GM12891 (cell line): ENCODE data around the gene NHSL2.

Source experiments
- DNase-seq: peaks from one replicate; pipeline ENCODE4 v3.0.0; 2011; ENCODE audit warnings: low spot score; ENCODE audit not compliant: insufficient read length
- FAIRE-seq: peaks from 2 replicates; lab custom pipeline; 2011; peaks lifted over from hg19 to GRCh38; lab: Jason Lieb, UNC
- PAX5 ChIP-seq: IDR thresholded peaks from 2 replicates; pipeline ENCODE4 v1.6.1; 2011; ENCODE audit warnings: low read length, moderate library complexity, mild to moderate bottlenecking; ENCODE audit not compliant: insufficient read depth, severe bottlenecking
- POLR2A ChIP-seq: IDR thresholded peaks from 2 replicates; pipeline ENCODE4 v1.6.1; 2011; ENCODE audit warnings: low read depth, low read length, control low read depth
- POLR2AphosphoS5 ChIP-seq: IDR thresholded peaks from 2 replicates; pipeline ENCODE4 v1.6.1; 2011; ENCODE audit warnings: low read depth, low read length, control low read depth
- POU2F2 ChIP-seq: IDR thresholded peaks from 2 replicates; pipeline ENCODE4 v1.6.1; 2011; ENCODE audit warnings: low read depth, mild to moderate bottlenecking, control low read depth, low read length, moderate library complexity
- SPI1 ChIP-seq: IDR thresholded peaks from 2 replicates; pipeline ENCODE4 v1.6.1; 2011; ENCODE audit warnings: low read depth, low read length, control low read depth
- TAF1 ChIP-seq: IDR thresholded peaks from 2 replicates; pipeline ENCODE4 v1.6.1; 2011; ENCODE audit warnings: low read depth, low read length, control low read depth

Gene NHSL2

DNA sequence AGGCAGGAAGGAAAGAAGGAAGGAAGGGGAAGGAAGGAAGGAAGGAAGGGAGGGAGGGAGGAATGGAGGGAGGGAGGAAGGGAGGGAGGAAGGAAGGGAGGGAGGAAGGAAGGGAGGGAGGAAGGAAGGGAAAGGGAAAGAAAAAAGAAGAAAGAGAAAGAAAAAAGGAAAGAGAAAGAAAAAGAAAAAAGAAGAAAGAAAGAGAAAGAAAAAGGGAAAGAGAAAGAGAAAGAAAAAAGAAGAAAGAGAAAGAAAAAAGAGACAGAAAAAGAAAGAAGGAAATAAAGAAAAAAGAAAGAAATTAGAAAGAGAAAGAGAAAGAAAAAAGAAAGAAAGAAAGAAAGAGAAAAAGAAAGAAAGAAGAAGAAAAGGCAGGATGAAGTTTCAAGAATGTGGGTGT, 15.0 kb upstream of the NHSL2 start:
- FAIRE-seq, result no peak
- DNase-seq, result no peak
- no peak for TF ChIP-seq POLR2AphosphoS5
- no peak for TF ChIP-seq TAF1
- no peak for TF ChIP-seq PAX5
- TF ChIP-seq POLR2A, result no peak
- TF ChIP-seq POU2F2, result no peak
- TF ChIP-seq SPI1, result no peak

DNA sequence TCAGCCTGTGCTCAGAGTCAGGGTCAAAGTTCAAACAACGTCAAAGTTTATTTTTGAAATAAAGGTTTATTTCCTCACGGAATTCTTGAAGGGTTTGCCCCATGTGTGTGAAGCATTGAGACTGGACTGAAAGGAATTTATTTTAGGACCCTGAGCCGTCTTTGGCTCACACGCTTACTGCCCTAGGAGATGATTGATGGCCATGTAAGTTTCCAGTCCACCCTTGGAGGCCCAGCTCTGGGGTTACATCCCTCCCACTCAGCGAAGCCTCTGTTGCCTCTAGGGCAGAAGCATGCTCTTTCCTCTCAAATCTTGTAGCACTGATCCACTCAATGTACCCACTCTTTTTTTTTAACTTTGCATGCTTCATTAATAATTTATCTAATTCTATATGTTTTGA, 4.5 kb upstream of the NHSL2 start:
- no peak for FAIRE-seq
- DNase-seq, result no peak
- TF ChIP-seq POLR2A (no peak), SPI1 (no peak), POLR2AphosphoS5 (no peak), TAF1 (no peak)

DNA sequence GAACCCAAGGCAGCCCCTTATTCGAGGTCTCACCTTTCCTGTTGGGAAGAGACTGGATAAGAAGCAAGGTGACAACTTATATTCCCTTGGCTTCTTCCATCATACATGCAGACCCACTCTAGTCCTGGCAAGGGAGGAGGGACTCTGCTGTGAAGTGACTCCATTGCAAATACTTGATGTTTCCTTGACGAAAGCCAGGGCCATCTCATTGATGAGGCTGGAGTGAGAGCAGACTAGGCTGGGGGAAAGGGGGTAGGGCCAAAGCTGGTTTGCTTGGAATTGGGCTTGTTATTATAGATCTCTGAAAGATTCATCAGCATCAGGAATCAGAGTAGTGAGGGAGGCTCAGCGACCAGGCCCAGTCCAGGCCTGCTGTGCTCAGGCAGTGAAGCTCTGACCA, 2.3 kb upstream of the NHSL2 start:
- FAIRE-seq, result no peak
- DNase-seq, result no peak
- no peak for TF ChIP-seq POLR2AphosphoS5
- TF ChIP-seq PAX5, result no peak
- no peak for TF ChIP-seq POLR2A

DNA sequence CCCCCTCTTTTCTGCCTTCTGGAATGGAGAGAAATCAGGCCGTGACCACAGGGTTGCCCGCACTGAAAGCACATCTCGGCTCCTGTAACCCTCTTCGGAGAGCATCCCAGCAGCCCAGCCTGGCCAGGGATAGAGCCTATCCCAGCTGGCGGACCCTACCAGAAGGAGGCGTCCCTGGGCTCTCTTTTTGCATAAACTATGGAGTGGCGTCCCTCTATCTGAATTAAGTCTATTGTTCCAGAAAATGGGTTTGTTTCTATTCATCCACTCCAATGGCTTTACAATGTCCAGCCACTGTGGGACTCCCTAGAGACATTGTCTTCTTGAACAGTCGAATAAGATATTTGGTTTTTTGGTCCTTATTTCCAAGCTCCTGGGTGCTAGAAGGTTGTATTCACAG, 689 bp upstream of the NHSL2 start:
- TF ChIP-seq POLR2AphosphoS5 (no peak), SPI1 (no peak), TAF1 (no peak), POLR2A (no peak), PAX5 (no peak), POU2F2 (no peak)
- DNase-seq, result no peak
- FAIRE-seq, result no peak

DNA sequence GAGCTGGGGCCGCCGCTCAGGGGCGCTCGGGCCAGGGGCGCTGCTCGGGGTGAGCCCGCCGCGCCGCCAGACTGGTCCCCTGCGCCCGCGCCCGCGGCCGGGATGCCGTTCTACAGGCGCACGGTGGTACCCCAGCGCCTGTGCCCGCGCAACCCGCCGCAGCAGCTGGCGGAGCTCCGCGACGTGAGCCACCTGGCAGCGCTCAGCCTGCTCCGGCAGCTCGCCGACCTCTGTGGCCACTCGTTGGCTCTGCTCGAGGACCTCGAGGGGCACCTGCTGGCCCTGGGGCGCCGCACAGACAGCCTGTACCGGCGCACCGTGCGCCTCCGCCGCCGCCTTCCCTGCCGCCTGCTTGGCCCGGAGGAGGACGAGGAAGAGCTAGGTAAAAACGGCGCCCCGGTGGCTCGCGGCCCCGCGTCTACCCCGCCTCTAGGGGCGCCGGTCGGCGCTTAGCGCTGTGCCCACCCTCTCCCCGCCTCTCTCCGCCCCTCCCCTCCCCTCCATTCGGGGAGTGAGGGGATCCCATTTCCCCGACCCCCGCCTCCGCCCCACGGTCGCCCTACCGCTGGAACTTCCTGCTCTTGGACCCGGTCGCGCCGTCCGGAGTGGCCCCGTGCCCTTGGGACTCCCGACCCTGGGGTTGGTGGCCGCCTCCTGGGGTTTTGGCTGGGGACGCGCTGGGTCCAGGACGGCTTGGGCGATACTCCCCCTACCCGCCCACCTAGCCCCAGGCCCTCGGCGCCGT, 513 bp downstream of the NHSL2 start:
- TF ChIP-seq POLR2AphosphoS5 (no peak), POU2F2 (no peak), SPI1 (no peak), POLR2A (no peak)
- DNase-seq, result no peak
- FAIRE-seq, result no peak

GRCh38 chrX:71911731-71912050, 1.0 kb downstream of the NHSL2 start:
- no peak for DNase-seq
- TF ChIP-seq SPI1, result no peak
- TF ChIP-seq POLR2A, result no peak
- TF ChIP-seq TAF1, result no peak
- TF ChIP-seq POU2F2, result no peak
- no peak for TF ChIP-seq PAX5
- no peak for TF ChIP-seq POLR2AphosphoS5
- FAIRE-seq, result no peak

- DNase-seq (no peak), FAIRE-seq (no peak)
- TF ChIP-seq SPI1, result no peak
- TF ChIP-seq TAF1, result no peak
- TF ChIP-seq POLR2A, result no peak
- no peak for TF ChIP-seq PAX5
- TF ChIP-seq POLR2AphosphoS5, result no peak
- no peak for TF ChIP-seq POU2F2
These were observed 1.5 kb downstream of the NHSL2 start for GRCh38 chrX:71912156-71912555.

DNA sequence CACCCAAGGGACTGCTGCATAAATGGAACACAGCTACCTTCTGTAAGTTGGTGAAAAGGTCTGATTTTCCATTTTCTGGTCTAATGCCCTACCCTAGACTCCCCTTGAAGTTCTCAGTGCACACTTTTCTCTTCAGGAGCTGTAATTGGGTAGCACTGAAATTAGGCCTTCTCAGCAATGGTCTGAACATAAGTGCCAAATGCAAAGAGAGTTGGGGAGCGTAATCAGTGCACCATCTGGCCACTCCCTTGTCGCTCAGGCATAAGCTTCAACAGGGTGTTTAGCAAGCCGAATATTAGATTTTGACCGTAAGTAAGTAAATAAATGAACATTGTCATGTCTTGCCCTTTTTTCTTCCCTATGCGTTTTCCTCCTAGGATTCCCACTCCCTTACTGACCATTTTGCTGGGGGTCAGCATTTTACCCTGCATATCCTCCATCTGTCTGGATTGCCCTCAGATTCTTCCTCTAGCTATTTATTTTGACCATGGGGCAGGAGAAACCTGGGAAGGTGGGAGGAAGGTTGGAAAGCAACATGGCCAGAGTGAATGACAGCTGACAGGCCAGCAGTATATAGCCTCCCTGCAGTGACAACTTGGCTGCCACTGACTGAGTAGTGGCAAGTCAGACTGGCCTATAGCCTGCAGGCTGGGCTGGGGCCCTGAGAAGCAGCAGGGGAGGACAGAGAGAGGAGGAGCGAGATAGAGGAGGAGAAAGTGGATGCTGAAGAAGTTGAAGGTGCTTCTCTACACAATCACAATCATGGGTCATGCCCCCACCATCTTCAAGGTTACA, 2.7 kb downstream of the NHSL2 start:
- no peak for TF ChIP-seq POLR2A
- no peak for TF ChIP-seq SPI1
- TF ChIP-seq TAF1, result no peak
- no peak for TF ChIP-seq POLR2AphosphoS5
- no peak for TF ChIP-seq POU2F2
- TF ChIP-seq PAX5, result no peak
- FAIRE-seq, result no peak
- DNase-seq, result no peak

GRCh38 chrX:71917621-71918343, 7.1 kb downstream of the NHSL2 start:
- no peak for DNase-seq
- no peak for FAIRE-seq
- TF ChIP-seq PAX5 (no peak), POLR2AphosphoS5 (no peak), POU2F2 (no peak), SPI1 (no peak), POLR2A (no peak), TAF1 (no peak)
